GM18526 (cell line): ENCODE results near the gene LIMS2.

Experiments used
- POLR2A ChIP-seq: IDR thresholded peaks from 3 replicates; pipeline ENCODE4 v1.6.1; 2011; ENCODE audit not compliant: insufficient read length; ENCODE audit errors: extremely low read depth

LIMS2 gene, protein sequence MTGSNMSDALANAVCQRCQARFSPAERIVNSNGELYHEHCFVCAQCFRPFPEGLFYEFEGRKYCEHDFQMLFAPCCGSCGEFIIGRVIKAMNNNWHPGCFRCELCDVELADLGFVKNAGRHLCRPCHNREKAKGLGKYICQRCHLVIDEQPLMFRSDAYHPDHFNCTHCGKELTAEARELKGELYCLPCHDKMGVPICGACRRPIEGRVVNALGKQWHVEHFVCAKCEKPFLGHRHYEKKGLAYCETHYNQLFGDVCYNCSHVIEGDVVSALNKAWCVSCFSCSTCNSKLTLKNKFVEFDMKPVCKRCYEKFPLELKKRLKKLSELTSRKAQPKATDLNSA

DNA sequence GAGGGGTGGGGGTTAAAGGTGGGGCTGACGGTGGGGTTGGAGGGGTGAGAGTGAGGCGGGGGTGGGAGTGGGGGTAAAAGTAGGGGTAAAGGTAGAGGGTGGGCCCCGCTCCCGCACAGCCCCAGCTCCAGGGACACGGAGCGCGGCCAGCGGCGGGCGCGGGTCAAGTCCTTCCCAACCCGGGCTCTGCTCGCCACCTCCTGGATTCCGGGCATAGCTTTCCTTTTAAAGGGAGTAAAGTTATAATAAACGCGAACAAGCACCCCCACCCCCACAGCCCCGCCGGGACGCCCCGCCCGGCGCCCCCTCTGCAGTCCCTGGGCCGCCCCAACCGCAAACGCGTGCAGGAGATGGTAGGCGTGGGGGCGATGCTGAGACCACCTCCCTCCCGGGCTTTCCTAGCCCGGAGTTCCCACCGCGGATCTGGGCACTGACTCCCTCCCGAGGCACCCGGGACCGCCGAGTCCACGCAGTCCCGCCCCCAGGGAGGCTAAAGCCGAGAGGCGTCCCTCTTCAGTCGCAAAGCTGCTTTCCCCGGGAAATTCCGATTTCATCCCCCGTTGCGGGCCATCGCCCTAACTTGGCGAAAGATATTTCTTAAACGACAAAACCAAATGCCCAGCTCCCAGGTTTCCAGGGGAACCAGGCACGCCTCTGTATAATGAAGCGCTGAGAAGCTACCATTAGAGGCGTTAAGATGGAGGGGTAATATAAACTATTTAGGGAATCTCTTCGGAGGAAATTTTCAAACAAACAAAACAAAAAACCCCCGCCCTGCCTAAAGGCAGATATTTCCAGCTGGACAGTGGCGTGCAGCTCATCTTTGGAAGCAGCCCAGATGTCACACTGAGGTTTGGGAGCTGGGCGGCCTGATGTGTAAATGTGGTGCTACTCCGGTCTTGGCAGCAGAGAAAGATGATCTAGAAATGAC, at the start of gene LIMS2:
Gene LIMS2 (minus strand): TSS at position 200 of the 931 bp plus-strand sequence. CDS start 506 bp downstream, outside the sequence.
- no peak for TF ChIP-seq POLR2A

DNA sequence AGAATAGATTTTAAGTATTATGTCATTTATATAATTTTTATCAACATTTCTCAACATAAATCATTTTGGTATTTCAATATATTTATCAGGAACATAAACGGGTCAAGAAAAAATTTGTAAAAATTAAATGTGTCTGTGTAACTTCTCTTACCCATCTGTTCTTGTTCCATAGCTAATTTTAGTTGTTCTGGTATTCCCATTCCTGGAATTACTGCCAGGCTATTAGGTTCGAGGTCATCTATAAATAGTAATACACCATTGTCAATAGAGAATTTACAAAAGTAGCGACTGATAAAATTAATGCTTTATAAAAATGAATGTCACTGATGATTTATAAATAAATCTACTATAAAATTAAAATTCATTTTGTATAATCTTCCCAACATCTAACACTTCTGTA, 47.5 kb upstream of the LIMS2 start:
- no peak for TF ChIP-seq POLR2A

DNA sequence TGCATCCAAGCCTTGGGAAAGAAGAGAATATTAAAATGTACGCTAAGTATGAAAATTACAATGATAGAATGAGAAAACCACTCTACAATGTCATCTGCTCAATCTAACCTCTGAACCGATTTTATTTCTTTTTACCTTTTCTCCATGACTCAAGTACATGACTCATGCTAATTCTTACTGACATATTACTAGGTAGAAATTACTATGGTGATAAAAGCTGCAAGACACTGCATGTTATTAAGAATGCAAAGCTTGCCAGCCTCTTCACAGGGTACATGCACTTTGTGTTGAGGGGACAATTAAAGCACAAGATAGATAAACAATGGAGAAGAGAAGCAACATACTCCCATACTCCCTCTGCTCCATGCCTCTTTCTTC, 46.6 kb upstream of the LIMS2 start:
- TF ChIP-seq POLR2A: no peak

DNA sequence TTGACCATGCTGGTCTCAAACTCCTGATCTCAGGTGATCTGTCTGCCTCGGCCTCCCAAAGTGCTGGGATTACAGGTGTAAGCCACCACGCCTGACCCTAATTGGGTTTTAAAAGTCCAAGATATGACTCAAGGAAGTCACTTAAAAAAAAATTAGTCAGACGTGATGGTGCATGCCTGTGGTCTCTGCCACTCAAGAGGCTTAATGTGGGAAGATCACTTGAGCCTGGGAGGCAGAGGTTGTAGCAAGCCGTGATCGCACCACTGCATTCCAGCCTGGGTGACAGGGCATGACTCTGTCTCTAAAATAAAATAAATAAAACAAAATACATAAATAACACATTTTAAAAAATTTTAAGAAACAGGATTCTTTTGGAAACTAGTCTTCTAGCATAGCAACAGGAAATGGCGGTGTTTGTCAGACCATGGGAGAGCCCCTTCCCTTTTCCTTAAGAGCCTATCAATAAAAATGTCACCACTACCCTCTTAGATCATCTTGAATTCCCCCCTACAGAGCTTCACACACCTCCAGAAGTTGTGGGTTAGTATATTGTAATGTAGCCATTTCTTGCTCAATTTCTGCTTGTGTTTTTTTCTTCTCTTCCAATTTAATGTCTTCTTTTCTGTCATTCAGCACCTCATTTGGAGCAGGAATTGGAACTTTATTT, 46.1 kb upstream of the LIMS2 start:
- TF ChIP-seq POLR2A: no peak

DNA sequence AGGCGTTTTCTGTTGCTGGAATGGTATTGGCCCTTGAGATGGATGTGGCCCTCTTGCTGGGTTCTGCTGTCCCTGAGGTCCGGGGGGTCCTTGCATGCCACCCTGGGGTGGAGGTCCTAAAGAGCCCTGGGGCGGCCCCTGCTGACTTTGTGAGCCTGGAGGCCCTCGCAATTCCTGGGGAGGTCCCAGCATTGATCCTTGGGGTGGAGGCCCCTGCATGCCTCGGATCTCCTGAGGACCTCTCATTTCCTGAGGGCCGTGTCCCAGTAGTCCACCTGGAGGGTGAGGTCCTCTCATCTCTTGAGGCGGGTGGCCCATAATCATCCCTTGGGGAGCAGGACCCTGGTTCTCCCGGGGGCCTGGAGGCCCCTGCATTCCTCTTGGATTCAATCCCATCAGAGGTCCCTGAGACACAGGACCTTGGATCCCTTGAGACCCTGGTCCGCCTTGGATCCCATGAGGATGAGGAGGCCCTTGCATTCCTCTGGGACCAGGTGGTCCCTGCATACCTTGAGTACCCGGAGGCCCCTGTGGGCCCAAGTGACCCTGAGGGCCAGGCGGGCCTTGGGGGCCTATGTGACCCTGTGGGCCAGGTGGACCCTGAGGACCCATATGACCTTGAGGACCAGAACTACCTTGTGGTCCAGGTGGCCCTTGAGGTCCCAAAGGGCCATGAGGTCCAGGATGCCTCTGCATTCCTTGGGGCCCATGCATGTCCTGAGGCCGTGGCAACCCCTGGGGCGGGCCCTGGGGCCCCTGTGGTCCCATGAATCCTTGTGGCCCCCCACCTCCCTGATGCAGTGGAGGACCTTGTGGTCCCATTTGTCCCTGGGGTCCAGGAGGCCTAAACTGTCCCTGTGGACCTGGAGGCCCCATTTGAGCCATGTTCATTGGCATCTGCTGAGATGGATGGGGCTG, 44.2 kb upstream of the LIMS2 start:
- TF ChIP-seq POLR2A: no peak

DNA sequence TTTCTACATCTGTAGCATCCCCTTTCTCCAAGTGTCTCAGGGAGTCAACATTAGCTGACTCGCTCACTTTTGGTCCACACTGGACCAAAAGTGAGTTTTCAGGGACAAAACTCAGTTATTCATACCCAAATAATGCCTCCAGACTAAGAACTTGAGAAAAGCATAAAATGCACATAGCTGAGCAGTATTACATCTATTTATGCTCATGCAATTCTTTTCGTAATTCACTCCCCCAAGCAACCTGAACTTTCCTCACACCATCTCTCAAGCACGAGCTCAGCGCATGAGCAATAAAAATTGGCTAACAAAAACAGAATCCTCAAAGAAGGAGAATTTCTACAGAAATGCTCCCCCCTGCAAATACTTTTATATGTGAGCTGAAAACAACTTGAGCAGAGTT, 42.9 kb upstream of the LIMS2 start:
- no peak for TF ChIP-seq POLR2A

DNA sequence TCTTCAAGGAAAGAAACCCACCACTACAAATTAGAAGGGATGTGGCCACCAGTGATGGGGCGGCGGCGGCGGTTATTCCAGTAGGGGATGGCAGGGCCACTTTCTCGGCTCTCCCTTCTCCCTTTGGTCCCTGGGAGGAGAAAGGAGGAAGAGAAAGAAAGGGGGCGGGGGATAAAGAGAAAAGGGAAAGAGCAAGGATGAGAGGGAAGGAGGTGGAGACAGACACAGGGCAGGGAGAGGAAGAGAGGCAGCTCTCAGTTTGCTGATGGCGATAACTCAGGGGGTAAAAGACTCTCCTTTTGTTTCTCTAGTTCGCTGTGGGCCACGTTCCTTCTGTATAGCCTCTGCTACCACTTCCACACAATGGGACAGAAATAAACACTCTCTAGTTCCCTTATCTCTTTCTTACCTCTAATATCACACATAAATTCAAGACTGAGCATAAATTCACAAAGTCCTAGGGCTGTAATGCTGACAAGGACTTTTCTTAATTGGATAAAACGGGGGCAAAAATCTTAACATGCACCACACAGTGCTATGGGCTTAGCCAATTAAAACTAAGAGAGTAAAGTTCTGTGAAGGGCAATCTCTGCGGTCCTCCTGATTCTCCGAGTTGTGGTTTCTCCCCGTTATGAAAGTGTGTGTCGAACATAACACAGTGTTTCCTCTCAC, 40.6 kb upstream of the LIMS2 start:
- TF ChIP-seq POLR2A: no peak

DNA sequence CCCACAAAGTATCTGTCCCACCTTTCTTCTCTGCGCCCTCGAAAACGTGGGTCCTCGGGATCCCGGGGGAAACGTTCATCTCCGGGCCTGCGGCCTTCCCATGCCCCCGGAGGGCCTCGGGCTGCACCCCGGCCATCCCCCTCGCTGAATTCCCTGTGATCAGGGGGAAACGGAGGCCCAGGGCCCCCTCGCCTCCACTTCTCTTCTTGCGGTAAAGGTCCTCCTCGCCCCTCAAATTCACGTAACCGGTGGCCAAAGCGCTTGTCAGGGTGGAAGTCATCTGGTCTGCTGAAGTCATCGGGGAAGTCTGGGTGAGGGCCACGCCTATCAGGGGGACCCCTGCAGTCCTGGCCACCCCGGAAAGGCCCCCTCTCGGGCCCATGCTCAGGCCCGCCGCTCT, 38.2 kb upstream of the LIMS2 start:
- no peak for TF ChIP-seq POLR2A

DNA sequence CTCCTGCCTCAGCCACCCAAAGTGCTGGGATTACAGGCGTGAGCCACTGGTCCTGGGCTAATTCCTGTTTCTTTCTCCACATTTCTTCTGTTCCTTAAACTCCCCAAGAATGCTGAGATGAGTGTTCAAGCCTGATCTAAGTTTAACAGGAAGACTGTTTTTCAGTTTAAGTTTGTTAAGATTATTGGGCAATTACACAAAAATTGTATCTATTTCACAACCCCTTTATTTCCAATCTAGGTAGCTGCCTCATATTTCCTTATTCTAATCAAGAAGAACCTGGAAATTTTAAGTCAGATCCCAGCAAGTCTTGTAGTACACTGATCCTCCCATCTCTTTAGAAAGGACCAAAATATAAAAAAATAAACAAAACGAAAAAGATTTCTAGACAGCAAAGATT, 37.7 kb upstream of the LIMS2 start:
- TF ChIP-seq POLR2A: no peak

DNA sequence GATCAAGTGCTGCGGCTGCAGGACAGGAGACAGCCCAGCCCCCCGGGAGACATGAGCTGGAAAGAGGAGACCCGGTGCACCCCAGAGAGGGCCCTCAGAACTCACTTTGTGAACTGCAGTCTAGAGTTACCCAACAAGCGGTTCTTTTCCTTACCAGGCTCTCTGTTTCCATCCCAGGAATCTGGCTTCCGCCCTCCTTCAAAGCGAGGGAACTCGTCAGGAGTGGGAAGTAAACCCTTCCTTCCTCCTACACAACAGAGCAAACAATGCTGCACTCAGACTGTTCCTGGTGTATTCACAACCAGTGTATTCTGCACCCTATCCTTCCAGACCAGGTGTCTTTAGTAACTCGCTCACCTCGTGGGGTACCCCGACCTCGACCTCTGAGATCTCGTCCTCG, 34.0 kb upstream of the LIMS2 start:
- TF ChIP-seq POLR2A: no peak

DNA sequence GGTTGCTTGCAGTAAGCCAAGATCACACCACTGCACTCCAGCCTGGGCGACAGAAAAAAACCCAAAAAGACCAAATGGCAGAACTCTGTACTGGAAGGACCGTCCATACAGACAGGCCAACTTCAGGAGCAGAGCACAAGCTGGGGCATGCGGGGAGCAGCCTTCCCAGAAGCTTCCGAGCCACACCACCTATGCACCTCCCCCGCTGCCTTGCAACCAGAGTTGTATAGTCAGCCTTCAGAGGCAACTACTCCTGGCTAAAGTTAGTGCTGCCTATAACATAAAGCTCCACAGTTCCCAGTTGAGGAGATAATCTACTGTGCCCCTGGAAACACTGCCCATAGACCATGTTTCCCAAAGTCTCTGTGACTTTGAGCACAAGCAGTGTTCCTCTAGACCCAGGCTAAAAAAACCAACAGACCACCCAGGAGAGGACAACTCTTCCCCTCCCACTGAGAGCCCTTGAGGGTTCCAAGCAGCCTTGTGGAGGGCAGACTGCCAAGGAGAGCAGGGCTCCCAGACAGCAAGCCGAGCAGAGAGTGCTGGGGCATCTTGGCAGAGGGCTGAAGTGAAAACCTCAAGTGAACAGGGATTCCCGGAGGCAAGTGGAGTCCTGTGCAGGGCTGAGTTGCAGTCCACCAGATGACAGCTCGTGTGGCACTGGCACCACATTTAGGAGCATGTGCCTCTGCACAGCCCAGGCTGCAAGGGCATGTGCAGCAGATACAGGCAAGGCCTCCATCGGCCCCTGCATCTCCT, 32.7 kb upstream of the LIMS2 start:
- no peak for TF ChIP-seq POLR2A

DNA sequence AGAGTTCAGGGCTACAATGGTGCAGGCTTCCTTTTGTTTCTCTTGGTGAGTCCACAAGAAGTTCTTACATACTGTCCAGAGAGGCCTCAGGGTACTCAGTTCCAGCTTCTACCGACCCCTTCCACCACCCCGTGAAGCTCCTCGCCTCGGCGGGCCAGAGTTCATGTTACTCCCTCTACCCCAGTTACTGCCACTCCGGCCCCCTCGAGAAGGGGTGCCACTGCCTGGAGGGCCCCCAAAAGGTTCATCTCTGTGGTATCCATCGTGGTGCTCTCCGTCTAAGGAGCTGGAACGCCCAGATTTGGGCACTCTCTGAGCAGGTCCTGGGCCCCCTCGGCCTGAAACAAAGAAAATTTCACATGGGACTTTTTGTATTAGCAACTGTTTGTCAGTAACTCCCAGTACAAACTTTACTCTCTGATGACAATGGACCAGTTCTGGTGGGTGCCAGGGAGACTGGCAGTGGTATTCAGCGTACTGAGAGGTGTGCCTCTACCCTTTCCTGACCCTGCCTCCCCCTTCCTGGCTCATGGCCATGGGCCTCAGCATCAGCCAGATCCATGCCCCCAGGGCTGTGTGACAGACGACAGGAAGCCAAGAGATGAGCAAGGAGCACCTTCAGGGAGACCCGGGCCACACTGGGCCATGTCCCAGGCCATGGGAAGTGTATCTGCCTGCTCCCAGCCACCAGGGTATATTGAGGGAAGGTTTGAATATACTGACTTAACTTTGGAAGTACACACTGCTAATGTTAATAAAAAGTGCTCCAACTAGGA, 31.1 kb upstream of the LIMS2 start:
- no peak for TF ChIP-seq POLR2A
